ENCODE measurements around the gene ZNF106.

Gene ZNF106

DNA sequence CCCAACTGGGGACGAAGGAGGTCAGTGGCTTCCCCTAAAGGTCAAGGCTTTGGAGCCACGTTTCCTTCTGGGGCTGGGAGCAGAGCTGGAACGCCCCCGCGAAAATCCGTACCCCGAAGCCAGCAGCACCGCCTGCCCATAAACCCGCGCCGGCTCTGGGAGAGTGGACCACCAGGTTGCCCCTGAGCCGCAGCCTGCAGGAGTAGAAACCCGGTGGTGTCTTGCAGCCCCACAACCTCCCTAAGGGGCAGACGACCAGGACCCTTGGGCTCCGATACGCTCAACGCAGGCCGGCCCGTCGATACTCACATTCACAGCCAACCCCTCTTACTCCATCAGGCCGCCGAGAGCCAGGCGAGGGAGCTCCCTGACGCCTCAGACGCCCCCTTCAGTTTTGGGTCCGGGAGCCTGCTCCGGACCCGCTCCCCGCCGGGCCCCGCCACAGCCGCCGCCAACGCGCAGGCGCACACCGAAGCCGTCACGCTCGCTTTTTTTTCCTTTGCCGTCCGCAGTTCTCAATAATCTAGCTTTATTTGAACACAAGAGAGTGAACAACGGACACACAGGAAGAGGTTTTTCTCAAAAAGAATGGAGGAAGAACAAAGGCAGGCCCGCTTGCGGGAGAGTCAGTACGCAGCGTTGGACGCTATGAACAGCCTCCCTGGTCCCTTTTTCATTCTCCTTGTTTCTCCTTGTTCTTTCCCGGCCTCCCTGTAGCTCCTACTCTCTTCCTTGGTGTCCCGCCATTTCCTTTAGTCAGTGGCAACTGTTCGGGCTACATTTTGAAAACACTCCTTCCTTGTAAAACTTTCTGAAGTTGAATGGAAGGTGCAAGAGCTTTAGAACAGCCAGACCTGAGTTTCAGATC is at the start of gene ZNF106:
Gene ZNF106, minus strand, starts transcription at position 471 of the 868 bp plus-strand sequence. CDS start 18,852 bp downstream, outside the sequence.
- DNase-seq (ENCODE audit: low read depth in 2 of 2) = peak; percentile 76 to 80

DNA sequence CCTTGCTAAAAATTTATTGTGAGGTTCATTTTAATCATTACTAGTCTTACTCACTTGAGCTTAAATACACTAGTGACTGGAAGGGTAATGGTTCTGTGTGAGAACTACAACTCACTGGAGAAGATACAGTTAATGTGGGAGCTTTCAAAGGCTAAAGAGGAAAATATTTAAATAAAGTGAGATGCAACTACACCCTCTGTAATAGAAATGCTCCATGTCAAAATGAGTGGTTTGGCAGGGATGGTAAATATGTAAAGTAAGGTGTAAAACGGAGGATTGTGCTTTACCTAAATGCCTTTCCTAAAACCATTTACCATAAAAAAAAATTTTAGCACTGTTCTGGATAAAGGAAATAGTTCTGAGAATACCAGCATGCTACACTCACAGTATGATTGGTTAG is 42.3 kb upstream of the ZNF106 start:
- no peak for DNase-seq (ENCODE audit: low read depth in 2 of 2)

- no peak for DNase-seq (ENCODE audit: low read depth in 2 of 2)
These were observed 38.0 kb upstream of the ZNF106 start for GRCh38 chr15:42528970-42529369.

- no peak for DNase-seq (ENCODE audit: low read depth in 2 of 2)
These were observed 32.4 kb upstream of the ZNF106 start for GRCh38 chr15:42523331-42523730.

- DNase-seq (ENCODE audit: low read depth in 2 of 2) = no peak
These were observed 20.1 kb upstream of the ZNF106 start for GRCh38 chr15:42511007-42511391.

- DNase-seq (ENCODE audit: low read depth in 2 of 2) = no peak
These were observed 19.5 kb upstream of the ZNF106 start for GRCh38 chr15:42510258-42511006.

- no peak for DNase-seq (ENCODE audit: low read depth in 2 of 2)
These were observed 17.3 kb upstream of the ZNF106 start for GRCh38 chr15:42508263-42508690.

- no peak for DNase-seq (ENCODE audit: low read depth in 2 of 2)
These were observed 16.6 kb upstream of the ZNF106 start for GRCh38 chr15:42507514-42507913.

DNA sequence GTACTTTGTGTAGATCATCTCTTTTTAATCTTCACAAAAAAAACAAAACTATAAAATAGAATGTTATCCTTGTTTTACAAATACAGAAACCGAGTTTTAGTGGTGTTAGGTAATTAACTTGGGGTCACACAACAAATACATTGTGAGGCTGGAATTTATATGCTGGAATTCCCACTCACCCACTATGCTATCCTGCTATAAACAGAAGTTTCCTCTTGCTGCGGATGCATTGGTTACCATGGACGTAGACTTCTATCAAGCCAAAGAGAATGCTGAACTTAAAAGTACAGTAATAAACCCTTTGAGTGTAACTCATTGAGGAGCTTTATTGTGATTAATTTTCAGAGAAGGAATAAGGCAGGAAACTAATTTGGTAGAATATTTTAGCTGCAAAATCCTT is 13.7 kb upstream of the ZNF106 start:
- DNase-seq (ENCODE audit: low read depth in 2 of 2) = no peak

DNA sequence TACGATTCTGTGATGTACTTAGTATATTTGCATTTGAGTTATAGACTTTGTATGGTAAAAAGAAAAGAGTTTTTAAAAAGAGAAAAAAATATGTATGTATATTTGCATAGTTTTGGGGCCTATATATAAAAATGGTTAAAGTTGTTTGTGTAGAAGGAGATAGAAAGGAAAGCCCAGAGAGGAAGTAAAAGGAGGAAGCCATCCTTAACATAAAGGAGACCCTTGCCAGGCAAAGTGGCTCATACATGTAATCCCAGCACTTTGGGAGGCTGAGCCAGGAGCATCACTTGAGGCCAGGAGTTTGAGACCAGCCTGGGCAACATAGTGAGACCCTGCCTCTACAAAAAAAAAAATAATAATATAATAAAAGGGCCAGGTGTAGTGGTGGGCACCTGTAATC is 12.9 kb upstream of the ZNF106 start:
- no peak for DNase-seq (ENCODE audit: low read depth in 2 of 2)

GRCh38 chr15:42502477-42502876 is 11.5 kb upstream of the ZNF106 start:
- no peak for DNase-seq (ENCODE audit: low read depth in 2 of 2)

DNA sequence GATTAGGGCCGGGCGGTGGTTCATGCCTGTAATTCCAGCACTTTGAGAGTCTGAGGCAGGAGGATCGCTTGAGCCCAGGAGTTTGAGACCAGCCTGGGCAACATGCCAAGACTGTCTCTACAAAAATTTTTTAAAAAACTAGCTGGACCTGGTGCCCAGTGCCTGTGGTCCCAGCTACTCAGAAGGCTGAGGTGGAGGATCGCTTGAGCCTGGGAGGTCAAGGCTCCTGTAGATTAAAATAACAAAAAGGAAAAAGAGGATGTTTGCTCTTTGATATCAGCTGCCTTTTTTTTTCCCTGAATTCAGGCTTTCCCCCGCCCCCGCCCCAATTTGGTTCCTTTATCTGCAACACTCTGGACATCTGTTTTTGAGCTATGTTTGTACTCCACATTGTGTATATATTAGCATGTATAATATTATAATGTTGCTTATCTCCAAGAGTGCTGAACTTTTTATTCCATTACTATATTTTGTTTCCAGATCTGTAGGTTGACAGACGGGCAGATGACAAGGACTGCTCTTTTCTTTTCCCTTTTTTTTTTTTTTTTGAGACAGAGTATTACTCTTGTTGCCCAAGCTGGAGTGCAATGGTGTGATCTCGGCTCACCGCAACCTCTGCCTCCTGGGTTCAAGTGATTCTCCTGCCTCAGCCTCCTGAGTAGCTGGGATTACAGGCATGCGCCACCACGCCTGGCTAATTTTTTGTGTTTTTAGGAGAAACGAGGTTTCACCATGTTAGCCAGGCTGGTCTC is 9.1 kb upstream of the ZNF106 start:
- DNase-seq (ENCODE audit: low read depth in 2 of 2) = no peak

- DNase-seq (ENCODE audit: low read depth in 2 of 2) = no peak
These were observed 7.5 kb upstream of the ZNF106 start for GRCh38 chr15:42498212-42499068.

- peak; percentile 76 to 77 for DNase-seq (ENCODE audit: low read depth in 2 of 2)
These were observed 4.6 kb upstream of the ZNF106 start, which contains the start of gene SNAP23 for GRCh38 chr15:42495361-42496212. Gene SNAP23 (plus strand): TSS chr15:42495634. CDS start chr15:42511847, 16,213 bp downstream.

- DNase-seq (ENCODE audit: low read depth in 2 of 2) = no peak
These were observed 4.0 kb upstream of the ZNF106 start for GRCh38 chr15:42494998-42495360.

DNA sequence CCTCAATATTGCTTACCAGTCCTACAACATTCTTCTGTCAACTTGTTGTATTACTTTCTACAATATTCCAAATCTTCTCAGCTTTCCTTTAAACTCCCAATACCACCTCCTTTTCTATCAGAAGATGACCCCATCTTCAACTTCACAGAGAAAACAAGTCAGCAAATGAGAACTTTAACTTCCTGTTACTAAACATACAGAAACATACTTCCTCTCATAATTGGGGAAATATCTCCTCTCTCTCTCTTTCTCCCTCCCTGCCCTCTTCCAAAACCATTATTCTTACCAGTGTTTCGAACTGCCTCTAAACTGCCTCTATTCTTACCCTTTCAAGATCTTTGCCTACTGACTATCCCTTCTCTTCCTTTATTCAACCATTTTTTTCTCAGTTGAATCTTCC is 2.7 kb upstream of the ZNF106 start:
- no peak for DNase-seq (ENCODE audit: low read depth in 2 of 2)

DNA sequence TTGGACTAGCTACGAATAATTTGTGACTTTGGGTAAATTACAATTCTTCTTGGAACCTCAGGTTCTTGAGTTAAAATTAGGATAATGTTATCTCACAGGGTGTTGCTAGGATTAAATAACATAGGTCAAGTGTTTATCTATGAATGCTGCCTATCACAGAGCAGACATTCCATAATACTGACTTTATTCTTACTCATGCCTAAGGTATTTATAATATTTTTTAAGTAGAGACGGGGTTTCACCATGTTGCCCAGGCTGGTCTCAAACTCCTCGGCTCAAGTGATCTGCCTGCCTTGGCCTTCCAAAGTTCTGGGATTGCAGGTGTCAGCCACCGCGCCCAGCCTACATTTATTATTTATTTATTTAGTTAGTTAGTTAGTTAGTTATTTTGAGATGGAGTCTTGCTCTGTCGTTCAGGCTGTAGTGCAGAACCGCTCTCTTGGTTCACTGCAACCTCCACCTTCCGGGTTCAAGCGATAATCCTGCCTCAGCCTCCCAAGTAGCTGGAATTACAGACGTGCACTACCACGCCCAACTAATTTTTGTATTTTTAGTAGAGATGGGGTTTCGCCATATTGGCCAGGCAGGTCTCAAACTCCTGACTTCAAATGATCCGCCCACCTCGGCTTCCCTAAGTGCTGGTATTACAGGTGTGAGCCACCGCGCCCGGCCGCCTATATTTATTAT is 741 bp upstream of the ZNF106 start:
- DNase-seq (ENCODE audit: low read depth in 2 of 2) = no peak

GRCh38 chr15:42490291-42490670 is 660 bp downstream of the ZNF106 start:
- no peak for DNase-seq (ENCODE audit: low read depth in 2 of 2)

- no peak for DNase-seq (ENCODE audit: low read depth in 2 of 2)
These were observed 7.3 kb downstream of the ZNF106 start for GRCh38 chr15:42483677-42484076.

- DNase-seq (ENCODE audit: low read depth in 2 of 2) = no peak
These were observed 8.2 kb downstream of the ZNF106 start for GRCh38 chr15:42482701-42483100.

Measured in stimulated activated CD8-positive, alpha-beta memory T cell treated with anti-CD3 and anti-CD28 coated beads, Interleukin-15, amount 100 ng/mL, for 48 hours (primary cell).